H9 (cell line): ENCODE data around the gene MYLK. TPM values are rescaled to one million over a fixed set of nuclear protein-coding genes. Genes with fewer than 3 reads are reported as not detected.

Experiments
- DNase-seq: peaks from one replicate; pipeline ENCODE4 v3.0.0-alpha.2; 2017
- H2AFZ ChIP-seq: one replicate; pipeline ENCODE4 v1.6.1; 2013; ENCODE audit warnings: mild to moderate bottlenecking, low read length, control low read depth, moderate library complexity
- H2AK5ac ChIP-seq: 2 replicates; pipeline ENCODE4 v1.6.1; 2013; ENCODE audit warnings: low read length, control low read depth, mixed read lengths; ENCODE audit not compliant: insufficient read length
- H2BK120ac ChIP-seq: one replicate; pipeline ENCODE4 v1.6.1; 2013; ENCODE audit warnings: low read depth, mild to moderate bottlenecking, low read length, control low read depth, inconsistent platforms; ENCODE audit not compliant: poor library complexity, severe bottlenecking
- H2BK12ac ChIP-seq: 2 replicates; pipeline ENCODE4 v1.6.1; 2013; ENCODE audit warnings: low read length, control low read depth, mixed read lengths, low read depth; ENCODE audit not compliant: insufficient read length
- H2BK15ac ChIP-seq: 2 replicates; pipeline ENCODE4 v1.6.1; 2013; ENCODE audit warnings: low read depth, low read length, control low read depth
- H2BK20ac ChIP-seq: one replicate; pipeline ENCODE4 v1.6.1; 2013; ENCODE audit warnings: low read depth, mild to moderate bottlenecking, low read length, control low read depth, inconsistent platforms; ENCODE audit not compliant: poor library complexity, severe bottlenecking
- H2BK5ac ChIP-seq: 2 replicates; pipeline ENCODE4 v1.6.1; 2013; ENCODE audit warnings: low read length, control low read depth, mixed read lengths; ENCODE audit not compliant: insufficient read length
- H3K14ac ChIP-seq: 2 replicates; pipeline ENCODE4 v1.6.1; 2013; ENCODE audit warnings: low read length, control low read depth; ENCODE audit not compliant: insufficient read depth
- H3K18ac ChIP-seq: 2 replicates; pipeline ENCODE4 v1.6.1; 2013; ENCODE audit warnings: low read depth, mild to moderate bottlenecking, mixed read lengths, low read length, control low read depth; ENCODE audit not compliant: insufficient read length
- H3K23ac ChIP-seq: 2 replicates; pipeline ENCODE4 v1.6.1; 2013; ENCODE audit warnings: low read length, control low read depth, mixed read lengths, low read depth; ENCODE audit not compliant: insufficient read length
- H3K23me2 ChIP-seq: 2 replicates; pipeline ENCODE4 v1.6.1; 2013; ENCODE audit warnings: low read depth, mild to moderate bottlenecking, mixed read lengths, low read length, control low read depth; ENCODE audit not compliant: insufficient read length, poor library complexity, severe bottlenecking
- H3K27ac ChIP-seq: 2 replicates; pipeline ENCODE4 v1.5.1; 2013; ENCODE audit warnings: low read length, control low read depth, mixed read lengths, low read depth; ENCODE audit not compliant: insufficient read length
- H3K27me3 ChIP-seq: 2 replicates; pipeline ENCODE4 v1.6.1; 2013; ENCODE audit warnings: low read length, control low read depth, inconsistent platforms; ENCODE audit not compliant: insufficient read depth
- H3K4ac ChIP-seq: 2 replicates; pipeline ENCODE4 v1.6.1; 2013; ENCODE audit warnings: low read depth, mild to moderate bottlenecking, control low read depth, inconsistent platforms, low read length, moderate library complexity
- H3K4me1 ChIP-seq: 2 replicates; pipeline ENCODE4 v1.6.1; 2013; ENCODE audit warnings: low read length, control low read depth, inconsistent platforms; ENCODE audit not compliant: insufficient read depth
- H3K4me2 ChIP-seq: 2 replicates; pipeline ENCODE4 v1.6.1; 2013; ENCODE audit warnings: low read length, control low read depth, mixed read lengths; ENCODE audit not compliant: insufficient read length, insufficient read depth
- H3K56ac ChIP-seq: 2 replicates; pipeline ENCODE4 v1.6.1; 2013; ENCODE audit warnings: low read depth, mild to moderate bottlenecking, mixed read lengths, low read length, control low read depth; ENCODE audit not compliant: insufficient read length
- H3K79me1 ChIP-seq: 2 replicates; pipeline ENCODE4 v1.6.1; 2013; ENCODE audit warnings: low read depth, mild to moderate bottlenecking, moderate library complexity, low read length, control low read depth, inconsistent platforms; ENCODE audit not compliant: insufficient read depth, poor library complexity, severe bottlenecking
- H3K79me2 ChIP-seq: 2 replicates; pipeline ENCODE4 v1.6.1; 2013; ENCODE audit warnings: low read length, control low read depth, inconsistent platforms; ENCODE audit not compliant: insufficient read depth
- H3K9ac ChIP-seq: 2 replicates; pipeline ENCODE4 v1.6.1; 2013; ENCODE audit warnings: low read length, control low read depth, mixed read lengths; ENCODE audit not compliant: insufficient read length; ENCODE audit errors: extremely low read depth
- H3K9me3 ChIP-seq: one replicate; pipeline ENCODE4 v1.6.1; 2013; ENCODE audit warnings: low read depth, low read length, inconsistent platforms; ENCODE audit not compliant: control insufficient read depth
- H3T11ph ChIP-seq: one replicate; pipeline ENCODE4 v1.6.1; 2013; ENCODE audit warnings: mild to moderate bottlenecking, low read length, control low read depth, inconsistent platforms
- H4K20me1 ChIP-seq: one replicate; pipeline ENCODE4 v1.6.1; 2013; ENCODE audit not compliant: control insufficient read depth, insufficient read length, insufficient read depth
- H4K5ac ChIP-seq: 2 replicates; pipeline ENCODE4 v1.6.1; 2013; ENCODE audit warnings: low read depth, mild to moderate bottlenecking, mixed read lengths, low read length, control low read depth; ENCODE audit not compliant: insufficient read length
- H4K8ac ChIP-seq: replicated peaks from 2 replicates; pipeline ENCODE4 v1.6.1; 2013; ENCODE audit warnings: low read length, control low read depth, mixed read lengths, low read depth; ENCODE audit not compliant: insufficient read length
- H4K91ac ChIP-seq: 2 replicates; pipeline ENCODE4 v1.6.1; 2013; ENCODE audit warnings: low read depth, mild to moderate bottlenecking, moderate library complexity, mixed read lengths, low read length, control low read depth; ENCODE audit not compliant: insufficient read length
- H3K27ac Mint-ChIP-seq, 3 experiments: 2 replicates in 2 of 3; 3 replicates in 1 of 3; pipeline ENCODE4 v1.8.0; 2020 to 2021; ENCODE audit warnings: mixed read lengths in 3 of 3, mild to moderate bottlenecking in 1 of 3, moderate library complexity in 1 of 3
- H3K27me3 Mint-ChIP-seq: 2 replicates; pipeline ENCODE4 v1.8.0; 2021; ENCODE audit warnings: low read depth, mild to moderate bottlenecking, moderate library complexity, mixed read lengths
- H3K36me3 Mint-ChIP-seq, 3 experiments: 2 replicates in 2 of 3; 3 replicates in 1 of 3; pipeline ENCODE4 v1.8.0; 2020 to 2021; ENCODE audit warnings: low read depth in 3 of 3, mixed read lengths in 3 of 3; ENCODE audit not compliant: insufficient read depth in 1 of 3
- H3K4me1 Mint-ChIP-seq, 2 experiments: 2 replicates each; pipeline ENCODE4 v1.8.0; 2020; ENCODE audit warnings: mixed read lengths in 2 of 2
- H3K4me3 Mint-ChIP-seq, 2 experiments: 2 replicates in 1 of 2; 3 replicates in 1 of 2; pipeline ENCODE4 v1.8.0; 2020 to 2021; ENCODE audit warnings: mild to moderate bottlenecking in 2 of 2, mixed read lengths in 2 of 2, moderate library complexity in 1 of 2
- H3K9me3 Mint-ChIP-seq, 2 experiments: 2 replicates in 1 of 2; 3 replicates in 1 of 2; pipeline ENCODE4 v1.8.0; 2020; ENCODE audit warnings: mild to moderate bottlenecking in 2 of 2, mixed read lengths in 2 of 2, moderate library complexity in 1 of 2
- CTCF ChIP-seq: fragments of 200-600 bp; sonication (generic); conservative IDR thresholded peaks from 3 replicates; pipeline ENCODE4 v1.8.0; 2021; ENCODE audit warnings: antibody characterized with exemption, mild to moderate bottlenecking
- WGBS: extraction: QIAGEN DNeasy Blood & Tissue Kit; methylation state at CpG from one replicate; pipeline ENCODE4 v1.1.7; 2013; ENCODE audit warnings: missing lambda C conversion rate, low lambda C conversion rate, mixed read lengths; ENCODE audit not compliant: insufficient read length; ENCODE audit errors: extremely low coverage; 5-methylcytosine and 5-hydroxymethylcytosine counted together
- total RNA-seq: library from RNA; stranded (reverse); gene quantifications from 2 replicates; pipeline ENCODE4 v1.2.1, GENCODE V29; 2021

Gene MYLK
- total RNA-seq, 1 experiment from 2014 or later: 10.1 TPM

DNA sequence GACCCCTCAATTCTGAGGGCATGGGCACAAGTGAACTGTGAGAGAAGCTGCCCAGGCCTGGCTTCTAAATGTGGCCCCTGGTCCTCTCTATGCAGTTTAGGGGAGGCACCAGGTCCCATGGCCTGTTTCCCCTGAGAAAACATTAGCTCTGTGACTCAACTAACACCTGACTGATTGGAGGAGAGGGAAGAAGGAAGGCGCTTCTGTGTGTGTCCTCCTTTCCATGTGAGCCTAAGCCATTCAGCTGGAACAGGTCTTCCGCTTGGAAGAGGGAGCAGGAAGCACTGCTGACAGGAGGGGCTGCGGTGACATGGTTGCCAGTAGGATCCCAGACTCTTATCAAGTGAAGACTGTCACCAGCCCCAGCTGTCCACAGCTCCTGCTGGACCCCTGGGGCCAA, 79.5 kb downstream of the MYLK start:
- Histone ChIP-seq H2BK120ac (no peak overlapping the region), H2BK12ac (no peak overlapping the region), H3K23me2 (no peaks in the 10 kb centered on the region), H4K8ac (no peak overlapping the region), H3K79me2 (no peaks in the 10 kb centered on the region), H2AK5ac (no peak overlapping the region), H3K79me1 (no peaks in the 10 kb centered on the region), H3T11ph (no peak overlapping the region), H3K23ac (no peak overlapping the region), H3K4me1 (no peaks in the 10 kb centered on the region), H3K4ac (no peak overlapping the region), H2BK20ac (no peak overlapping the region), H3K4me2 (no peak overlapping the region), H3K9ac (no peak overlapping the region), H3K56ac (no peak overlapping the region), H3K27me3 (no peaks in the 10 kb centered on the region), H3K27ac (no peak overlapping the region), H4K5ac (no peak overlapping the region), H2BK5ac (no peak overlapping the region), H2AFZ (no peak overlapping the region), H3K14ac (no peak overlapping the region), H3K18ac (no peak overlapping the region), H2BK15ac (no peak overlapping the region), H3K9me3 (no peaks in the 10 kb centered on the region), H4K91ac (no peak overlapping the region), H4K20me1 (no peaks in the 10 kb centered on the region)
- no CpG with 5 or more reads among the region's 3 CpGs for WGBS
- Mint-ChIP-seq H3K9me3 (no peaks in the 10 kb centered on the region), H3K4me1 (peaks cover 10 to 11% of the 10 kb centered on the region in 2 experiments), H3K36me3 (no peaks in the 10 kb centered on the region), H3K27me3 (no peaks in the 10 kb centered on the region), H3K4me3 (no peak overlapping the region), H3K27ac (no peak overlapping the region; a peak in 1 of 7 replicates)
- DNase-seq: no peak
- TF ChIP-seq CTCF: no peak
